ENCODE measurements around the gene SNAP47.
A peak's percentile ranks its signal among the peaks of the same experiment; 100 is the strongest.

Gene SNAP47

DNA sequence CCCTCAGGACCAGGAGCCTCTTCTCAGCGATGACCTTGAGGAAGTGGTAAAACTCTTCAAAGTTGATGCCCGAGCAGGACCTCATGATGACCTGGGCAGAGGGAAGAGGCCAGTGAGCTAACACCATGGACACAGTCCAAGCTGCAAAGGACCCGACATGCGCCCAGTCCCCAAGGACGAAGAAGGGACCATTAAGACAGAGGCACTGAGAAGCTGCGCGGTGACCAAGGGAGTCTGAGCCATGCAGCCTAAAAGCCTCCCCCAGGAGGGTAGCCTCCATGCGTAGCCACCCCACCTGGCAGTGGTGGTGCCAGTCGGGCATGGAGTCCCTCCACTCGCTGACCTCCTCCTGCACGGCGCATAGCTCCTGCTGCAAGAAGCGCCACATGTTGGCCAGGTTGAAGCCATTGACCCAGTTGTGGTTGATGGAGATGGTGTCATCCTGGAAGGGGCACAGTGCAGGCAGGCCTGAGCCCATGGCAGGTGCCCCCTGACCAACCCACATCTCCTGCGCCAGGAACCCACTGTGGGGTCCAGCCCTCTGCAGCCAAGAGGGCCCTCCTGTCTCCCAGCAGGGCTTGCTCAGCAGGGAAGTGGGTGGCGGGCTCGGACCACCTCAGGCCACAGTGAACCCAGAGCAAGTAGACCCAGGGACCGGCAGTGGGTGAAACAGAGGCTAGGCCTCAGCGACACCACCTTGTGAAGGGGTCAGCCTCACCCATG, 2.5 kb upstream of the SNAP47 start:
- no peak for DNase-seq

DNA sequence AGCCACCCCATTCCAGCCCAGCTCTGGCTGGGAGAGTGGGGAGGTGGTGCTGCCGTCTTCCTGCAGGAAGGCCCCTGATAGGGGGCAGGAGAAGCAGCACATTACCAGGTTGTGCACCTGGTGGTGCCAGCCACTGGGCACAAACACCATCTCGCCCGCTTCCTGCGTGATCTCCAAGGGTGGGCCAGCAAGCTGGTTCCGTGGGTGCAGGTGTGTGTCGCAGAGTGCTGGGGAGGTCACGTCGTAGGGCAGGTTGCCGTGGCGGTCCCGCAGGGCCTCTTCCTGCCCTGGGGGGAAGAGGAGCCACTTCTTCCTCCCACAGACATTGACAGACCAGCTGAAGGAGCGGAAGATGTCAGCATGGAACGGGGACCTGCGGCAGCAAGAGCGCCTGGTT, 1.9 kb upstream of the SNAP47 start:
- DNase-seq, result no peak

DNA sequence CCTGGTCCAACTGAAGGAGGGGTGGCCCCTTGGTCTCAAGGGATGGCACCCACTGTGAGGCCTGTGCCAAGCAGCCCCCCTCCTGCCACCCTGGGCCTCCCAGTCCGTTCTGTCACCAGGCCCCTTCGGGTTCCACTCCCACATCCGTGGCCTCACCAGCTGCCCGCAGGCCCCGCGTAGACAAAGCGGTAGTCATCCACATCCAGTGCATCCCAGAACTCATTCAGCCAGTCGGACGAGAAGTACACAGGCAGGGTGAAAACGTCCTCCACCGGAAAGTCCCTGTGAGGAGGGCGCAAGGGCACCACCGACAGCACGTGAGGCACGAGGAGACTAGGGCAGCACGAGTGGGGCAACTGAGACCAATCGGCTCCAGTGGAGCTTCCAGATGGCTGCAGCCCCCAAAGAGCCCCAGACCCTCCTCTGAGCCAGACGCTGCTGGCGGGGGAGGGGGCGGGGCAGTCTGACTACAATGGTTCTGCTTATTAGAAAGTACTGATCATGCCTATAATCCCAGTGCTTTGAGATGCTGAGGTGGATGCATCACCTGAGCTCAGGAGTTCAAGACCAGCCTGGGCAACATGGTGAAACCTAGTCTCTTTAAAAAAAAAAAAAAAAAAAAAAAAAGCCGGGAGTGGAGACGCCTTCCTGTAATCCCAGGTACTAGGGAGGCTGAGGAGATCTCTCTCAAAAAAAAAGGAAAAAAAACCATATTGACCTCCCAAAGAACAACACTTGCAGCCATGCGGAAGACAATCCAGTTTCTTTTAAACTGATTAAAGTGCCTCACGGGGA, 1.3 kb upstream of the SNAP47 start:
- DNase-seq, result no peak

DNA sequence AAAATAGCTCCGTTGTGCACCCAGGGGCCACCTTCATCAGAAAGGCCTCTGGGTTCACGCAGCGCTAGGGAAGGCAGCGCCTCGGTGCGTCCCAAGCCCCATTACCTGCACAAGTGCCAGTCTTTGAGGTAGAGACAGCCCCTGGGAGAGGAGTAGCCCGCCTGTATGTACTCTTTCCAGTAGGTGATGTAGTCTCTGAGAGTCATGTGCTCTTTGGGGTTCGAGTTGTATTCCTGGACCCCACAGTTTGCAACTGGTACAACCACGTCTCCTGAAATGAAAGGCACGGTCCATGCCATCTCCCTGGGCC, 734 bp upstream of the SNAP47 start:
- DNase-seq, result peak; percentile 30

DNA sequence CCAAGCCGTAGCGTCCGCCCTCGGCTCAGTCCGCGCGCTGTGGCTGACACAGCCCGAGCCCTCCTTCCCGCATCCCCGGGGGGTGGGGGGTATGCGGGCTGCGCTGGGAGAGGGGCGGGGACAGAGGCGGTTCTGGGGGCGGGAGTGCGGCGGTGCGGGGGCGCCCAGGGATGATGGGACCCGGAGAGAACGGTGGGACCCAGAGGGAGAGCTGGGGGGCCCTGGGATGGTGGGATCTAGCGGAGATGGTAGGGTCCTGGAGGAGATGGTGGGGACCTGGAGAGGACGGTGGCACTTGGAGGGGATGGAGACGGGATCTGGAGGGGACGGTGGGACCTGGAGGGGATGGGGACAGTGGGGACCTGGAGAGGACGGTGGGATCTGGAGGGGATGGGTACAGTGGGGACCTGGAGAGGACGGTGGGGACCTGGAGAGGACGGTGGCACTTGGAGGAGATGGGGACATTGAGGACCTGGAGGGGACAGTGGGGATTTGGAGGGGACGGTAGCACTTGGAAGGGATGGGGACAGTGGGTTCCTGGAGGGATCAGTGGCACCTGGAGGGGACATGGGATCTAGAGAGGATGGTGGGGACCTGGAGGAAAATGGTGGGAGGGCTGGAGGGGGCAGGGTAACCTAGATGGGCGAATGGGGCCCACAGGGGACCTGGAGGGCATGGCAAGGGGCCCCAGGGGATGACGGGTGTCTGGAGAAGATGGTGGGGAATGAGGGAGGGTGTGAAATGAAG, 477 bp downstream of the SNAP47 start:
- DNase-seq, result no peak

DNA sequence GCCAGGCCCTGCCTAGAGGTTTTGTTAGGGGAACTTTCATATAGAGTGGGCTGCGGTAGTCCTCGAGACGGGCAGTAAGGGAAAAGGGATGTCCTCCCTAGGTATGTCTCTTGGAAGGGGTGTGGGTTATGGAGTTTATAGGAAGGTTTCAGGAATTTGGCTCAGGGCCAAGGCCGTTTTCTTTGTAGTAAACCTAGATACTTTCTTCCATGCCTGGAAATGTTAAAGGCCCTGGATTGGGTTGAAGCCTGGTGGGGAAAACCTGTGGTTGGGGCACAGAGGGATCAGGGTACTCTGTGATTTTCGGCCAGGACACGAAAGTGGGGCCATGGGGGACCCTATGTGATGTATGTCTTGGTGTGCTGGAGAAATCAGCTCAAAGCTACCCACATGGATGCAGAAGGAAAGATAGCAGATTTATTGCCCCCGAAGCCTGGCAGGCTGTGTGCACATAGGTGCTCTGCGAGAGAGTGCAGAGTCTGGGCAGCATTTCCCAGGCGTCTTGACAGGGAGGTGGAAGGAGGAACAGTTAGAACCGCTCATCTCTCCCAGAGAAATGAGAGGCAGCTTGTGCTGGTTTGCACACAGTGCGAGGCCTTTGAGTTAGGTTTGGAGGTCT, 1.7 kb downstream of the SNAP47 start:
- DNase-seq, result no peak

DNA sequence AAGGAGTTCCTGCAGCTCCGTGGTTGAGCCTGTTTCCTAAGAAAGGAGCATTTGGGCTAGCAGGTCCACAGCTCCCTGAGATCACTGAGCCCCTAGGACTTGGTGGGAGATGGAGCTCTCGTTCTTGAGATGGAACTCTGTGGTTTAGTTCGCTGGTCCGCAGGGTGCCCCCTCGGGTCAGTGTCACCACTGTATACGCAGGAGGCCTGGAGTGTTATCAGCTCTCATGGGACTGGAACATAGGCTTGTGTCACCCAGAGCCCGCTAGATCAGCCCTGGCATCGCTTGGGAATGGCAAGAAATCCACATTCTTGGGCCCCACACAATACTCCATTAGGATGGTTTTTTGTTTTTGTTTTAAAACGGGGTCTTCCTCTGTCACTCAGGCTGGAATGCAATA, 3.6 kb downstream of the SNAP47 start:
- DNase-seq, result no peak

DNA sequence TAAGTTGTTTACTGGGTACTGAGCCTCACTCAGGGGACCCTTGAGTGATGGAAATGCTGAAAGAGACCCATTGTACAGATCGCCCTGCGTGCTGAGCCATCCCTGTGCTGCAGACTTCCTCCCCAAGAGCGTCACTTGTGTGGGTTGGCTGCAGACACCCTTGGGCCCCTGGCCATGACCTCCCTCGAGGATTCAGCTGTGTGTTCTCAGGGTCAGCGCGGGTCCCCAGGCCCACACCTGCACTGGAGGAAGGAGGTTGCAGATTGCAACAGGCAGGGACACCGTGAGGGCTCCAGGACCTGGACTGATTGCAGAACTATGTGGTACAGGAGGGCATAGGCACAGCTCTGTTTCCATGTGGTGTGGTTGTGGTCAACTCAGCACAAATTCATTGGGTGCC, 4.4 kb downstream of the SNAP47 start:
- no peak for DNase-seq

DNA sequence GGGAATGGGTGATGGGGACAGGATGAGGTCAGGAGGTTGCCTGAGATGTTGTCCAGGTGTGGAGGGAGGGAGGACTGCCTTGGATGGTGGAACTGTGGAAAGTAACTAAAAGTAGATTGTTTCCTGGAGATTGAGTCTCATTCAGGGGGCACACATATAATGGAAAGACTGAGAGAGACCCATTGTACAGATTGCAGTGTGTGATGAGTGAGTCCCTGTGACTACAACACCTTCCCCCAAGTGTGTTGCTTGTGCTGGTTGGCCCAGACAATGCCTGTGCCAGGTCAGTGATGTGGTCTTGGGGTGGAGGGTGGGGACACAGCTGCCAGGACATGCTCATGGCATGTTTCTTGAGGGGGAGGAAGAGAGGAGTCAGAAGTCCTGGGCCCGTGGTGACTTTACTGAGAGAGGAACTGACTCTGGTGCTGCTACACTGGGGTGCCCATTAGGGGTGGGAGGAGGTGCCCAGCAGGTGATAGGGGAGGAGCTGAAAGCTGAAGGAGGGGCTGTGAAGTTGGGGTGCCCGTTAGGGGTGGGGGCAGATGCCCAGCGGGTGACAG, 5.2 kb downstream of the SNAP47 start:
- DNase-seq, result no peak

DNA sequence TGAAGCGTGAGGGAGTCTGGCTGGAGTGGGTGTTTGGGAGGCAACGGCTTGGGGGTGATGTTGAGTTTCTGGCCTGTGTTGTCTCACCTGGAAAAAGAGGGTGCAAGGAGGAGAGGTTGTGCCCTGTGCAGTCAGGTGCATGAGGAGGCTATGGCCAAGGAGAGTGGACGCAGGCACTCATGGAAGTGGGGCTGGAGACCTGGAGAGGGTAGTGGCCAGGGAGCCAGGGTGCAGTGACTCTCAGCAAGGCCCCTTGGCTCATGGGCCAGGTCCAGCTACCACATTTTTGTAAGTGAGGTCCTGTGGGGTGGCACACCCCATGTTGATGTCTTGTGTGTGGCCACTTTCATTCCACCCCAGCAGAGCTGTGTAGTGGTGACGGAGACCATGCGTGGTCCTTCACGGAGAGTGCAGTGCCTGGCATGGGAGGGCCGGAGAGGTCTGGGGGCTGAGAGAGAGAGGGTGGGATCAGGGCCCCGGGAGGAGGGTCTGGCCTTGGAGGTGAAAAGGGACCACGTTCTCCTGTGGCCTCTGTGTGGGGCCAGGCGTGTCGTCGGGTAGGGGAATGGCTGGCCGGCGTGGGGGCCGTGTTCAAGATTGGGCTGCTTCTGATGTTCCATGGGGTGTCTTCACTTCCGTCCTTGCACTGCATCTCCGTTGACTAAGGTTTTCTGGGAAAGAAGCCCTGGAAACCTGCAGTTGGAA, 6.1 kb downstream of the SNAP47 start:
- no peak for DNase-seq

DNA sequence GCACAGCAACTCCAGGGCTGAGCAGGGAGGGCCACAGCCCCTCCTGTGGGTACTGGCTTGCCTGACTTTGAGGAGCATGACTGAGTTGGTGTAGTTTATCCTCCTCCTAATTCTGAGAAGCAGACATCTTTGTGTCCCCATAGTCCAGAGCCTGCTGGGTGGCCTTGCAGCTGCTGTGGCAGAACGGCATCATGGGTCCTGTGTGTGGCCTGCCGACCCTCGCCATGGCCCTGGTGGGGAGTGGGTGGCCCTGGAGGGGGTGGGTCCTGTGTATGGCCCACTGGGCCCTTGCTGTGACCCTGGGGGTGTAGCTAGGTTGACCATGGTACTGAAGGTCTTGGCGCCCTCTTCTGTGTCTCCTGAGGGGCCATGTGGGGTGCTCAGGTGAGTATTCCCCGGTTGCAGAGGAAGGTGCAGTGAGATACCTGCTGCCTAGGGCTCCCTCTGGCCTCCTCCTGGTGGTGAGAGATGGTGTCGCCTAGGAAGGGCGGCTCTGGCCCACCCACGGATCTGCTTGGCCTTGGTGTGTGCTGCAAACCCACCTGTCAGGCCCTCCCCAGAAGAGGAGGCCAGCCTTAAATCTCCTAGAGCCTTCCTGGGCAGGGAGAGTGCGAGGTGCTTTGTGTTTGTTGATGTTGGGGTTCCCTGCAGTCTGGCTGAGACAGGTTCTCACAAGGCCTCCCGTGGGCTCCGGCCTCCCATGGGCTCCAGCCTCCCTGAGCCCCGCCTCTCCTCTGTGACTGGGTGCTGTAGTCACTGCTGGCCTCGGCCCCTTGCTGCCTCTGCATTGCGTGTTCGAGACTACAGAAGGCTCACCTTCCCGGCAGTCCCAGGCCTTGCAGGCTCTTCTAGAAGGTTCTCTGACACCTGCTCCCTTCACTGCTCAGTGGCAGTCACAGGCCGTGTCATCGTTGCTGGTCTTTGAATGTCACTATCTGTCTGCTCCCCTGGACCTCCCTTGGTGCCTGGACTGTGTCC, 7.8 kb downstream of the SNAP47 start:
- no peak for DNase-seq

DNA sequence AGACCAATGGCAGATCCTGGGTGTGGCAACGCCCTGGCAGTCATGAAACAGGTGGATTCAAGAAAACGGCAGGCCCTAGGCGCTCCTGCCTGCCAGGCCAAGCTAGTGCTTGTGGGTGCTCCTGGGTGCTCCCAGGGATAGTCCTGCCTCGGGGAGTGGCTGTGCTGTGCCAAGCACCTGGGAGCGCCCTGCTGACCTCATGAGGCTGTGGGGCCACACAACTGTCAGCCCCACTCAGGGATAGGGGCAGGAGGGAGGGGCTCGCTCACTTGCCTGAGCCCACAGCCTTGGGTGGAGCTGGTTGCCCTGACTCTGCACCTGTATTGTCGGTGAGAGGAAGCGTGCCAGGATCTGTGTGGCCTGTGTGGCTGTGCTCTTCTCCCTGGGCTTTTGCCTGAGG, 9.4 kb downstream of the SNAP47 start:
- no peak for DNase-seq

DNA sequence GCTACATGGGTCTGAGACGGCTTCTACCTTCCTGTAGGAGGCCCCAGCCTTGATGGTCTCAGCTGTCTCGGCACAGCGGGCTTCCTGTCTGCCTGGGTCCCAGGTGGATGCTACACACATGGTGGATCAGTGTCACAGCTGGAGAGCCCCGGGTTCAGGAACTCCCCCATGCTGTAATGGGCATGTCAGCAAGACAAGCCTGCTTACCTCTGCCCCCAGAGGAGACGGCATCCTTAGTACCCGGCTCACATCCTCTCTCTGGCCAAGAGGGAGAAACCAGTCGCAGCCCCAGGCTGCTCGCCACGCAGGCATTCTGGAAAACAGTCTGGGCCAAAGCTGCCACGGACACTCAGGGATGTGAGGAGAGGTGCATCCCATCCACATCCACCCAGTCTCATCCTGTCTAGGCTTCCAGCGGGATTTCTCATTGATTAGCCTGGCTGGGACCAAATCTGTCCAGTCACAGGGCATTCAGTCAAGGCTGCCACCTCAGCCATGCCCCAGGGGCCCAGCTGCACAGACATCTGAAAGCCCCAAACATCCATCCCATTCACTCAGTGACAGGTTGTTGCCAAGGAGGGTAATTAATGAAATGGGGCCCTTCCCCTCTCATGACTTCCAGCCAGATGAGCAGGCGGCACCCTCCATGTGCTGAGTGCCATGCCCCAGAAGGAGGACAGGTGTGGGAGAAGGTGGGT, 10.5 kb downstream of the SNAP47 start:
- no peak for DNase-seq

DNA sequence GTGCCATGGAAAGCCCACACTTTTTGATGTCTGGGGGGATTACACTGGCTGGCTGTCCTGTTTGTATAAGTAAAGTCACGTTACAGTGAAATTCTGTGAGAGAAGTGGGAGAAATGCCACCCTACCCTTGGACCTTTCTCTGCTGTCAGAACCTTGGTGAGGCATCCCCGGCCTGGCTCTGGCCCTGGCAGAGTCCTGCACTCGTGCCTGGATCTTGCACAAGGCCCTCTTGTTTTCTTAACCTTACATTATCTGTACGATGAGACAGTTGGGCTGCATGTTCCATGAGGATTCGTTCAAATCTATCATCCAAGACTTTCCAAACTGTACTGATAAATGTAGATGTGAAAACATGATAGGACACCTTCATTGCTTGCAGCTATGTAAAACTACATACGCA, 11.4 kb downstream of the SNAP47 start:
- no peak for DNase-seq

DNA sequence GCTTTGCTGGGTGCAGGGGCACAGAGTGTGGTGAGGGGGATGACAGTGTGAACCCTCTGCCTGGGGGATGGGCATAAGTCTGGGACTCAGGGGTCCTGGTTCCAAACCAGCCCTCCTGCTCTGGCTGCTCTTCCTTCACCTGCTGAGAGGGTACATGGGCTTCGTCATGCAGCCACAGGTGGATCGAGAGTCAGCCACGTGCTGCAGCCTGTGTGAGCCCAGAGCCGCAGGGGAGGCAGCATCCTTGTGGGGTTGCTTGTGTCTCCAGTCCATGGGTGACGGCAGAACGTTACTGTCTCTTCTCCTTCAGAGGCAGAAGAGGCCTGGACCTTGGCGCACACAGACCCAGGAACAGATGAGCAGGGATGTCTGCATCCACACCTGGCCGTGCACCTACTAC, 12.1 kb downstream of the SNAP47 start:
- no peak for DNase-seq

DNA sequence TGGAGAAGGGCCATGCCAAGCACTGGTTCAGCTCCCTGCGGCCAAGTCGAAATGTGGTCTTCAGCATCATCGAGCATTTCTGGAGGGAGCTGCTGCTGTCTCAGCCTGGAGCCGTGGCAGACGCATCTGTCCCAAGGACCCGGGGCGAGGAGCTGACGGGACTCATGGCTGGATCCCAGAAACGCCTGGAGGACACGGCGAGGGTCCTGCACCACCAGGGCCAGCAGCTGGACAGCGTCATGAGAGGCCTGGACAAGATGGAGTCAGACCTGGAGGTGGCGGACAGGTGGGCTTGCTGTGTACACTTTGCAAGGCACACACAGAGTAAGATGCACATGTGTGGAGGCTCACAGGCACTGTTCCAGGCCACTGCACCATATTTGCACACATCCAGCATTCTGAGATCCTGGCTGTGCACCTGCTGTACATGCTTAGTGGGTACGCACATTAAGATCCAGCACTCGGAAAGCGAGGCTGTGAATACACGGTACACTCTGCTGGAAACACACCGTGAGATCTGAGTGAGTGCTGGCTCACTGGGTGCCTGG, 12.8 kb downstream of the SNAP47 start:
- DNase-seq, result no peak

DNA sequence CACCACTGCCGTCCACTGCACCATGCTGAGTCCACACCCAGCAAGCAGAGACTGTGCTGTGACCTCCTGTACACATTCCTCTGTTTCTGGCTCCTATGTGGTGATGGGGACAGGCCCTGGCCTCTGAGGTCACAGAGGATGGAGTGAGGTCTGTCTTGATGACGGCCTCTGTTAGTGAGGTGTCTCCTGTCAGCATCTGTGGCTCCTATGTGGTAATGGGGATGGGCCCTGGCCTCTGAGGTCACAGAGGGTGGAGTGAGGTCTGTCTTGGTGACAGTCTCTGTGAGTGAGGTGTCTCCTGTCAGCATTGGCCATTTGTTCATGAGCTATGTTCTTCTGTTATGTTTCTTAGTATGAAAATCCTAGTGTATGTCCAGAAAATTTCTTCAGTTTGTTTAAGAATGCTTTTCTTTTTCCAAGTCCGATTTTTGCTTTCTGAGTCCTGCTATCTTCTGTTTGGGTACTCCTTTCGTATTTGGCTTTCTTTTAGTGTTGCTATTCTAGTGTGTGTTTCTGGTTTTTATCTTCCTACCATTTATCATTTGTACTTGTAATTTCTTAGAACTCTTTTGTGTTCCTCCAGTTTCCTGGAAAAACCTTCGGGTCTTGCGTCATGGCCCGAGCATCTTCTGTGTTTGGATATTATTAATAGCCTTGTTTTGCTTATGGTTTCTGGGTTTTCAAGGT, 13.4 kb downstream of the SNAP47 start:
- DNase-seq, result no peak

DNA sequence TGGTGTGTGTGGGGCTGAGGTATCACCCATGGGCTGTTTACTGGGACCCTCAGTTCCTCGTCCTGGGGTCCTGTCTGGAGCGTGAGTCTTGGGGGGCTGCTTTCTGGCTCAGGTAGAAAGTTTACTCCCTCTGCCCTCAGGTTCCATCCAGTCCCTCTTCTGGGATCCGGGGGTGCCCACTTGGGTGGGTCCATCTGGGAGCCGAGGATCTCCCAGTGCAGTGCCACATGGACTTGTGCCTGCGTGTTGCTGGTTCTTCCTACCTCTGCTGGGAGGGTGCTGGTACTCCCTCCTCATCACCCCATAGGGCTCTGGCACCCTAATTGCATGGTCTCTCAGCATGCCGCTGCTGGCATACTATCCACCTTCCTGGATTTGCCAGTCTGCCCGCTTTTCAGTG, 14.0 kb downstream of the SNAP47 start:
- DNase-seq, result no peak

DNA sequence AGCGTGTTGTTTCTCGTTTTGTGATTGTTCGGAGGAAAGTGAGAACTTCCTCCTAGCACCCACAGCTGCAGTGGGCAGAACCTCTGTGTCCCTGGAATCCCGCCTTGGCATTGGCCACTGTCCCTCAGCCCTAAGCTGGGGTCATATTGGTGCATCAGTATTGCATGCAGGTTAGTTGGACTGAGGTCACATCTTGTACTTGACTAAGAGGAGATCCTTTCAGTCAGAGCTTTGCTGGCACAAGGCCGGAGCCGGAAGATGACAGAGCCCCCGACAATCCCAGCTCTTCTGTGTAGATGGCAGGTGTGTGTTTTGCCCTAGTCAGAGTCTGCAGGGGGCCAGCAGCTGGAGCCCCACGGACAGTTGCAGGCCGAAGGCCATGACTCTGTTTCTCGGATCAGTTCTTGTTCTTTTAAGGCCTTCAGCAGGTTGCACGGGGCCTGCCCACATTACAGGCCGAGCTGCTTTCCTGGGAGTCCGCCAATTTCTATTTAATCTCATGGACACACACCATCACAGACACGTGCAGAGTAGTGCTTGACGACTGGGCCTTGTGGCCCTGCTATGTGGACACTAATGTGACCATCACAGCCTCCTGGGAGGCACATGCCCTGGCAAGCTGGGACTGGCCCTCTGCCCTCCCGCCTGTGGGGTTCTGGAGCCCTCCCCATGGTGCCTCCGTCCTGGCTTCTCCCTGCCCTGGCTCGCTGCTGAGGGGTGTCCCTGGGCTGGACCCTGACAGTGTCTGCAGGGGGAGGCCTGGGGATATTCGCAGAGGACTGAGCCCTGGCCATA, 14.9 kb downstream of the SNAP47 start:
- no peak for DNase-seq
